PFSK-1 (cell line): ENCODE measurements around the gene DAAM1.

ENCODE experiments used
- FOXP2 ChIP-seq: optimal IDR thresholded peaks from 2 replicates; pipeline ENCODE3; 2011; ENCODE audit warnings: borderline replicate concordance, control low read depth, inconsistent platforms; ENCODE audit not compliant: insufficient read depth; ENCODE audit errors: extremely low read length, extremely low read depth
- POLR2AphosphoS5 ChIP-seq: IDR thresholded peaks from 2 replicates; pipeline ENCODE4 v1.6.1; 2012; ENCODE audit warnings: low read depth, mild to moderate bottlenecking, control low read depth, low read length, moderate library complexity
- REST ChIP-seq, 2 experiments: IDR thresholded peaks; 2 replicates each; pipeline versions ENCODE4 v1.6.1 to v1.8.0; 2011 to 2012; ENCODE audit warnings: low read depth in 2 of 2, low read length in 2 of 2, control low read depth in 1 of 2, inconsistent platforms in 1 of 2, mild to moderate bottlenecking in 1 of 2, moderate library complexity in 1 of 2; ENCODE audit not compliant: insufficient read depth in 1 of 2
- TAF1 ChIP-seq: IDR thresholded peaks from 2 replicates; pipeline ENCODE4 v1.6.1; 2012; ENCODE audit warnings: low read length, control low read depth, borderline replicate concordance; ENCODE audit not compliant: insufficient read depth

- no peak for TF ChIP-seq POLR2AphosphoS5
- TF ChIP-seq TAF1, result no peak
- no peak for TF ChIP-seq REST (IDR thresholded peaks at IDR 0.05; ENCODE audit: insufficient read depth in 1 of 2, low read depth in 2 of 2, low read length in 2 of 2)
- no peak for TF ChIP-seq FOXP2
Measured at GRCh38 chr14:59360923-59361794, 172.7 kb downstream of the DAAM1 start.
